Gastroesophageal sphincter (tissue), 3 donors: Measurements from ENCODE around the gene RIMS4.

Experiments used
- CTCF ChIP-seq, 4 experiments: fragments of 200-600 bp in 2 of 4; fragments of 450-650 bp in 2 of 4; sonication (generic) in 1 of 4; IDR thresholded peaks; one replicate each; pipeline ENCODE4 v1.5.1; 2017 to 2019; ENCODE audit warnings: antibody characterized with exemption in 4 of 4, mild to moderate bottlenecking in 2 of 4, moderate library complexity in 2 of 4
- POLR2A ChIP-seq, 2 donors: fragments of 450-650 bp; IDR thresholded peaks; one replicate each; pipeline ENCODE4 v1.6.1; 2017; ENCODE audit warnings: antibody characterized with exemption in 2 of 2, mild to moderate bottlenecking in 2 of 2, moderate library complexity in 1 of 2

GRCh38 chr20:44722990-44723389, 87.4 kb downstream of the RIMS4 start:
- TF ChIP-seq CTCF (IDR thresholded peaks at IDR 0.05): no peak
- no peak for TF ChIP-seq POLR2A (IDR thresholded peaks at IDR 0.05)
